HepG2 (cell line): ENCODE measurements around the gene BICDL1. TPM values are rescaled to one million over a fixed set of nuclear protein-coding genes. Genes with fewer than 3 reads are reported as not detected.

Experiments used
- ATAC-seq: fragments of 200-7000 bp; cut with Tn5 transposase; 3 replicates; pipeline ENCODE4 v1.9.1; 2020; ENCODE audit warnings: mild to moderate bottlenecking, moderate library complexity
- BruUV-seq: library from RNA; stranded (reverse); fragments of 400-500 nt; replicated peaks from 2 replicates; lab custom pipeline; 2021; lab: Mats Ljungman, UMichigan
- CTCF ChIA-PET: fragments of 300-600 bp; formaldehyde crosslinking; extraction: SDS; loops from one replicate; lab custom pipeline; 2021; ENCODE audit warnings: low total read pairs, inconsistent platforms, low intra/inter-chr PET ratio; lab: Yijun Ruan, JAX
- POLR2A ChIA-PET: fragments of 350-600 bp; sonication (Branson Sonifier 250); formaldehyde crosslinking; loops from one replicate; lab custom pipeline; 2020; ENCODE audit warnings: antibody characterized with exemption, inconsistent platforms; lab: Yijun Ruan, JAX
- DNase-seq: peaks from one replicate; pipeline ENCODE4 v3.0.0-alpha.2; 2015; ENCODE audit warnings: low spot score
- FAIRE-seq: peaks from 3 replicates; lab custom pipeline; 2011; peaks lifted over from hg19 to GRCh38; lab: Jason Lieb, UNC
- H2AFZ ChIP-seq: one replicate; pipeline ENCODE4 v1.6.1; 2011; ENCODE audit warnings: low read length, inconsistent platforms
- H3K27ac ChIP-seq: fragments of 300-600 bp; 3 replicates; pipeline ENCODE4 v1.8.0; 2011; ENCODE audit warnings: mixed run types, mild to moderate bottlenecking, mixed read lengths, low read length, inconsistent platforms; ENCODE audit not compliant: insufficient read depth; ENCODE audit errors: extremely low read length
- H3K27me3 ChIP-seq, 2 experiments: fragments of 200-600 bp in 1 of 2; 2 replicates in 1 of 2; 3 replicates in 1 of 2; pipeline versions ENCODE4 v1.6.0 to v1.8.0; 2011; ENCODE audit warnings: low read length in 2 of 2, mild to moderate bottlenecking in 2 of 2, moderate library complexity in 2 of 2, inconsistent platforms in 1 of 2; ENCODE audit not compliant: insufficient read depth in 2 of 2, control insufficient read depth in 1 of 2
- H3K36me3 ChIP-seq, 2 experiments: fragments of 200-600 bp in 1 of 2; replicated peaks in 1 of 2; 2 replicates in 1 of 2; 3 replicates in 1 of 2; pipeline versions ENCODE4 v1.5.1 to v1.8.0; 2011; ENCODE audit warnings: low read length in 2 of 2, inconsistent platforms in 1 of 2; ENCODE audit not compliant: insufficient read depth in 2 of 2, control insufficient read depth in 1 of 2
- H3K4me1 ChIP-seq: 2 replicates; pipeline ENCODE4 v1.5.1; 2012; ENCODE audit warnings: low read length, inconsistent platforms; ENCODE audit not compliant: insufficient read depth
- H3K4me2 ChIP-seq: 2 replicates; pipeline ENCODE4 v1.6.0; 2011; ENCODE audit warnings: low read depth, low read length, inconsistent platforms
- H3K4me3 ChIP-seq, 3 experiments: fragments of 200-600 bp in 1 of 3; sonication (generic), shearing (Covaris generic) in 1 of 3; replicated peaks in 1 of 3; 2 replicates each; pipeline ENCODE4 v1.5.1; 2011 to 2016; ENCODE audit warnings: low read length in 3 of 3, inconsistent platforms in 2 of 3, low read depth in 2 of 3, mild to moderate bottlenecking in 2 of 3, control low read depth in 1 of 3, mixed read lengths in 1 of 3; ENCODE audit not compliant: insufficient read depth in 1 of 3
- H3K79me2 ChIP-seq: one replicate; pipeline ENCODE4 v1.6.1; 2011; ENCODE audit warnings: low read length, inconsistent platforms; ENCODE audit not compliant: insufficient read depth
- H3K9ac ChIP-seq: 2 replicates; pipeline ENCODE4 v1.6.0; 2011; ENCODE audit warnings: mild to moderate bottlenecking, low read depth, low read length, inconsistent platforms; ENCODE audit not compliant: insufficient read depth
- H3K9me3 ChIP-seq: 2 replicates; pipeline ENCODE4 v1.5.1; 2012; ENCODE audit warnings: mild to moderate bottlenecking, low read length
- H4K20me1 ChIP-seq: 2 replicates; pipeline ENCODE4 v1.6.0; 2011; ENCODE audit warnings: inconsistent platforms, mild to moderate bottlenecking, low read length, moderate library complexity; ENCODE audit not compliant: insufficient read depth
- NR2F1 ChIP-seq, 2 experiments: fragments of 450-650 bp in 1 of 2; formaldehyde crosslinking in 1 of 2; IDR thresholded peaks; 2 replicates each; pipeline versions ENCODE4 v1.5.0 to v1.6.1; 2016 to 2020; ENCODE audit warnings: mild to moderate bottlenecking in 1 of 2, missing compliant biosample characterization in 1 of 2, missing genetic modification reagents in 1 of 2, moderate library complexity in 1 of 2
- ZSCAN31 ChIP-seq: sonication (generic); formaldehyde crosslinking; IDR thresholded peaks from 2 replicates; pipeline ENCODE4 v1.5.0; 2020; ENCODE audit warnings: low read depth, mild to moderate bottlenecking, missing genetic modification reagents
- WGBS: methylation state at CpG from one replicate; pipeline ENCODE4 v1.1.6; 2017; ENCODE audit warnings: low lambda C conversion rate; 5-methylcytosine and 5-hydroxymethylcytosine counted together
- in situ Hi-C: cut with HindIII; loops from 2 replicates; pipeline ENCODE4 v1.10.0; 2017; ENCODE audit warnings: low pct_unique_long_range_greater_than_20kb; ENCODE audit not compliant: extremely low pct_ligation_motif_present
- intact Hi-C: fragments of 100-400 bp; cut with micrococcal nuclease; formaldehyde crosslinking; loops from one replicate; pipeline ENCODE4 v1.10.0; 2022; ENCODE audit not compliant: unreplicated experiment
- polyA plus RNA-seq, 8 experiments: library from polyadenylated mRNA; depleted of rRNA in 3 of 8; stranded (reverse) in 7 of 8; unstranded in 1 of 8; fragments of >200 nt; fragmentation: Illumina TruSeq in 4 of 8; extraction: Trizol in 4 of 8; gene quantifications; 2 replicates each; pipeline versions ENCODE4 v1.2.1 to v1.2.3, GENCODE V29; 2011 to 2016; ENCODE audit warnings: low read depth in 4 of 8, missing spikeins in 1 of 8, mixed read lengths in 1 of 8; ENCODE audit not compliant: insufficient read depth in 1 of 8
- total RNA-seq, 5 experiments: library from RNA; depleted of rRNA; stranded (reverse); fragments of >200 nt; fragmentation: Illumina TruSeq; extraction: Trizol; gene quantifications; 2 replicates each; pipeline ENCODE4 v1.2.3, GENCODE V29; 2016; ENCODE audit warnings: low read depth in 1 of 5
- TF ChIP-seq, protein P1 (sequence below): sonication (generic); formaldehyde crosslinking; IDR thresholded peaks from 2 replicates; pipeline ENCODE4 v1.8.0; 2022; ENCODE audit warnings: mild to moderate bottlenecking, missing genetic modification reagents, borderline replicate concordance

The BICDL1 gene
- total and polyA plus RNA-seq, 2 of the 13 experiments (the other 11 are each of a cell fraction or from before 2014, with no cell fraction given), result 3.6 to 9.7 TPM

DNA sequence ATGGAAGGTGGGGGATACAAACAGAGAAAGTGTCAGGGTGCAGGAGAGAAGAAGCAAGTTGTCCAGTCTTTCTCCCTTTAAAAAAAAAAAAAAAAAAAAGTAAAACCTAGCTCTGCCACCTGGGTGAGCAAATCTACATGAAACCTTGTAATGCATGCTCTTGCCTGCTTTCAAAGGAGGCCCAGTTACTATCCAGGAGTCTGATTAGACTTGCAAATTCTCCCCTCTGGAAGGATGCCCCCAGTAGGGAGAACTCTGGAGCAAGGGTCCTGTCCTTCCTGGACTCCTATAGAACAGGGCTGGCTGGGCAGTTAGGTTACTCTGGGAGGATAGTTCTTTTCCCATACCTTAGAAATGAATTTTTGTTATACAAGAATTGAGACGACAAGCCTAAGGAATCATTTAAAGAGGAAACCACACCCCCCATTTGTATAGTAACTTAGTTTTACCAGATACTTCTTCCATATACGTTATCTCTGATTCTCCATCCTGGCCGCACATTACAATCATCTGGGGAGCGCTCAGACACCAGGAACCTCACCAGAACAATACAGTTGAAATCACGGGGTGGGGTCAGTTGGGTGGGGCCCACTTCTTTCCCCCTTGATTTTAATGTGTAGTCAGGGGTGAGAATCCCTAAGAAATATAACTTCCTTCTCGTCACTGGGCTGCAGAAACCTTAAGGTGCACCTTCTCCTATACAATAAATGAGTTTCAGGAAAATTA, 97.0 kb downstream of the BICDL1 start:
- Histone ChIP-seq H3K4me1 (peaks cover 20% of the 10 kb centered on the region), H3K27ac (no peak overlapping the region), H3K4me2 (peak overlapping the region; percentile 98), H3K9me3 (no peaks in the 10 kb centered on the region), H3K27me3 (no peaks in the 10 kb centered on the region), H3K36me3 (no peaks in the 10 kb centered on the region), H3K4me3 (peak overlapping the region in 2 of 3 experiments; percentile 52 to 75; a peak in 1 of 6 replicates), H3K9ac (peak overlapping the region; percentile 67), H2AFZ (peak overlapping the region; percentile 29), H3K79me2 (no peaks in the 10 kb centered on the region), H4K20me1 (no peaks in the 10 kb centered on the region)
- no TSS peak for BruUV-seq
- in situ Hi-C loops (loop anchor here (5.0 kb wide), 1 partner anchor 94 kb away; no protein-coding TSS in a partner anchor), intact Hi-C loops (loop anchor here (2.0 kb wide), 2 partner anchors 97 to 147 kb away; partner anchors contain the start of gene BICDL1)
- DNase-seq (no peak), ATAC-seq (no peak), FAIRE-seq (no peak)
- TF ChIP-seq ZSCAN31 (CRISPR knock-in tag), result no peak
- TF ChIP-seq, protein P1, sequence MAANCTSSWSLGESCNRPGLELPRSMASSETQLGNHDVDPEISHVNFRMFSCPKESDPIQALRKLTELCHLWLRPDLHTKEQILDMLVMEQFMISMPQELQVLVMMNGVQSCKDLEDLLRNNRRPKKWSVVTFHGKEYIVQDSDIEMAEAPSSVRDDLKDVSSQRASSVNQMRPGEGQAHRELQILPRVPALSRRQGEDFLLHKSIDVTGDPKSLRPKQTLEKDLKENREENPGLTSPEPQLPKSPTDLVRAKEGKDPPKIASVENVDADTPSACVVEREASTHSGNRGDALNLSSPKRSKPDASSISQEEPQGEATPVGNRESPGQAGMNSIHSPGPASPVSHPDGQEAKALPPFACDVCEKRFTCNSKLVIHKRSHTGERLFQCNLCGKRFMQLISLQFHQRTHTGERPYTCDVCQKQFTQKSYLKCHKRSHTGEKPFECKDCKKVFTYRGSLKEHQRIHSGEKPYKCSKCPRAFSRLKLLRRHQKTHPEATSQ, result no peak
- TF ChIP-seq NR2F1 (CRISPR knock-in tag; IDR thresholded peaks at IDR 0.05), result no peak
- POLR2A ChIA-PET, result interaction anchor here (1.4 kb wide), 1 partner anchor 115 kb away, joined by 6 read pairs; the partner anchor contains the start of gene RPLP0
- CTCF ChIA-PET, result interaction anchor here (0.6 kb wide), 1 partner anchor 129 kb away, joined by 3 read pairs; no protein-coding TSS in a partner anchor
- 82% methylated on average over 6 of the region's 6 CpGs for WGBS
